Prostate gland (tissue), 2 donors: Measurements from ENCODE around the gene NCOA3. TPM values are rescaled to one million over a fixed set of nuclear protein-coding genes. Genes with fewer than 3 reads are reported as not detected.

Experiments used
- DNase-seq: peaks from one replicate; pipeline ENCODE4 v3.0.0-alpha.2; 2019; ENCODE audit warnings: low spot score
- H3K27ac ChIP-seq, 2 donors: fragments of 200-600 bp; sonication (generic); 2 replicates each; pipeline ENCODE4 v1.5.1; 2017 to 2019
- H3K27me3 ChIP-seq: fragments of 200-600 bp; sonication (generic); replicated peaks from 2 replicates; pipeline ENCODE4 v1.5.1; 2019; ENCODE audit not compliant: insufficient read depth
- H3K36me3 ChIP-seq, 2 donors: fragments of 200-600 bp; sonication (generic); 1 replicate in 1 of 2; 2 replicates in 1 of 2; pipeline versions ENCODE4 v1.5.1 to v1.8.1; 2017 to 2019
- H3K4me1 ChIP-seq: fragments of 200-600 bp; sonication (generic); replicated peaks from 2 replicates; pipeline ENCODE4 v1.5.1; 2019
- H3K4me3 ChIP-seq, 2 donors: fragments of 200-600 bp; sonication (generic); 2 replicates each; pipeline ENCODE4 v1.5.1; 2017 to 2019
- H3K9me3 ChIP-seq: fragments of 200-600 bp; sonication (generic); 2 replicates; pipeline ENCODE4 v1.5.1; 2017
- POLR2A ChIP-seq: fragments of 450-650 bp; IDR thresholded peaks from one replicate; pipeline ENCODE4 v1.6.1; 2016; ENCODE audit warnings: antibody characterized with exemption, mild to moderate bottlenecking
- POLR2AphosphoS5 ChIP-seq: sonication (generic); formaldehyde crosslinking; IDR thresholded peaks from one replicate; pipeline ENCODE4 v1.6.1; 2017; ENCODE audit warnings: antibody characterized with exemption
- WGBS: methylation state at CpG from one replicate; pipeline ENCODE4 v1.1.5; 2018; 5-methylcytosine and 5-hydroxymethylcytosine counted together
- intact Hi-C: fragments of 100-400 bp; cut with DNase I; formaldehyde crosslinking; loops from one replicate; pipeline ENCODE4 v1.14.2; 2022
- total RNA-seq, 2 donors: library from RNA; depleted of rRNA; stranded (reverse); fragments of >200 nt; gene quantifications; one replicate each; pipeline ENCODE4 v1.1.0, GENCODE V29; 2016
- TF ChIP-seq, protein P1 (sequence below), 4 experiments: fragments of 200-600 bp in 2 of 4; fragments of 450-650 bp in 2 of 4; sonication (generic) in 2 of 4; IDR thresholded peaks; 1 replicate in 3 of 4; 2 replicates in 1 of 4; pipeline ENCODE4 v1.5.1; 2016 to 2019; ENCODE audit warnings: antibody characterized with exemption in 4 of 4, mild to moderate bottlenecking in 2 of 4, moderate library complexity in 2 of 4

The NCOA3 gene
- total RNA-seq, 2 donors from 2014 or later = 21.6 to 35.6 TPM

DNA sequence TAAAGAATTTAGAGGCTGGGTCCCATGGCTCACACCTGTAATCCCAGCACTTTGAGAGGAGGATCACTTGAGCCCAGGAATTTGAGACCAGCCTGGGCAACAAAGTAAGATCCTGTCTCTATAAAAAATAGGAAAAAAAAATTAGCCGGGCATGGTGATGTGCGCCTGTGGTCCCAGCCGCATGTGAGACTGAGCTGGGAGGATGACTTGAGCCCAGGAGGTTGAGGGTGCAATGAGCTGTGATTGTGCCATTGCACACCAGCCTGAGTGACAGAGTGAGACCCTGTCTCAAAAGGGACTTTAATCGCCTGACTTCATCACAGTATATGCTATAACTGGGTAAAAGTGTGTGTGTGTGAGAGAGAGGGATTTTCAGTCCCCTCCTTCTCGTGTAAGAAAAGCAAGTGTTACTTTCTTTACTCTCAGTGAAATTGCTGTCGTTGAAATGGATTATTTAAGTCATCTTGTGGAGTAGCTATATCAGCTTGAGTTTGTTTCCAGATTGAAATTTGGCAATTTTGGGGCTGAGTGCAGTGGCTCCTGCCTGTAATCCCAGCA lies 7.5 kb downstream of the NCOA3 start:
- H3K27ac ChIP-seq = no peak overlapping the region
- intact Hi-C loops = loop anchor here (10.0 kb wide), 3 partner anchors 46 to 234 kb away; no protein-coding TSS in a partner anchor
- H3K4me1 ChIP-seq = no peaks in the 10 kb centered on the region
- H3K36me3 ChIP-seq = no peaks in the 10 kb centered on the region
- TF ChIP-seq POLR2AphosphoS5 (no peak), POLR2A (no peak)
- TF ChIP-seq, protein P1, sequence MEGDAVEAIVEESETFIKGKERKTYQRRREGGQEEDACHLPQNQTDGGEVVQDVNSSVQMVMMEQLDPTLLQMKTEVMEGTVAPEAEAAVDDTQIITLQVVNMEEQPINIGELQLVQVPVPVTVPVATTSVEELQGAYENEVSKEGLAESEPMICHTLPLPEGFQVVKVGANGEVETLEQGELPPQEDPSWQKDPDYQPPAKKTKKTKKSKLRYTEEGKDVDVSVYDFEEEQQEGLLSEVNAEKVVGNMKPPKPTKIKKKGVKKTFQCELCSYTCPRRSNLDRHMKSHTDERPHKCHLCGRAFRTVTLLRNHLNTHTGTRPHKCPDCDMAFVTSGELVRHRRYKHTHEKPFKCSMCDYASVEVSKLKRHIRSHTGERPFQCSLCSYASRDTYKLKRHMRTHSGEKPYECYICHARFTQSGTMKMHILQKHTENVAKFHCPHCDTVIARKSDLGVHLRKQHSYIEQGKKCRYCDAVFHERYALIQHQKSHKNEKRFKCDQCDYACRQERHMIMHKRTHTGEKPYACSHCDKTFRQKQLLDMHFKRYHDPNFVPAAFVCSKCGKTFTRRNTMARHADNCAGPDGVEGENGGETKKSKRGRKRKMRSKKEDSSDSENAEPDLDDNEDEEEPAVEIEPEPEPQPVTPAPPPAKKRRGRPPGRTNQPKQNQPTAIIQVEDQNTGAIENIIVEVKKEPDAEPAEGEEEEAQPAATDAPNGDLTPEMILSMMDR (IDR thresholded peaks at IDR 0.05) = no peak
- WGBS = 81% methylated on average over 6 of the region's 6 CpGs
- no peaks in the 10 kb centered on the region for H3K27me3 ChIP-seq
- H3K4me3 ChIP-seq = no peak overlapping the region
- H3K9me3 ChIP-seq = no peaks in the 10 kb centered on the region
- DNase-seq = no peak

DNA sequence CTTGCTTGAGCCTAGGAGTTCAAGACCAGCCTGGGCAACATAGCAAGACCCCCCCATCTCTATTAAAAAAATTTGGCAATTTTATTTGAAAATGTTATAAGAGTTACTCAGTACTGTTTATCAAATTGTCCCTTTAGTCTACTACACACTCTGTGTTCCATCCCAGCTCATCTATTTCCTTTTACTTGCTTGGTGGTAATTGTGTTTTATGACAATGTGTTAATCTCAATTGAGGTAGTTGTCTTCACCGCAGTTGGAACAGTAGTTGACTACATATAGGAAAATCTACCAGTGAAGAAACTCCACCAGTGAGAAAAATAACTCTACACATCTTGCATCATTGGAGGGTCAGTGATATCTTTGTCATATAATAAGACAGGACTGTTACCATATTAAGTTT lies 8.0 kb downstream of the NCOA3 start:
- no peak overlapping the region for H3K4me3 ChIP-seq
- H3K9me3 ChIP-seq = no peaks in the 10 kb centered on the region
- no peak for DNase-seq
- intact Hi-C loops = loop anchor here (10.0 kb wide), 3 partner anchors 45 to 235 kb away; no protein-coding TSS in a partner anchor
- H3K27me3 ChIP-seq = no peaks in the 10 kb centered on the region
- H3K36me3 ChIP-seq = no peaks in the 10 kb centered on the region
- H3K27ac ChIP-seq = no peak overlapping the region
- no peaks in the 10 kb centered on the region for H3K4me1 ChIP-seq
- WGBS = 97% methylated on average over 1 of the region's 1 CpG
- TF ChIP-seq, protein P1 (IDR thresholded peaks at IDR 0.05) = no peak
- no peak for TF ChIP-seq POLR2A
- TF ChIP-seq POLR2AphosphoS5 = no peak

DNA sequence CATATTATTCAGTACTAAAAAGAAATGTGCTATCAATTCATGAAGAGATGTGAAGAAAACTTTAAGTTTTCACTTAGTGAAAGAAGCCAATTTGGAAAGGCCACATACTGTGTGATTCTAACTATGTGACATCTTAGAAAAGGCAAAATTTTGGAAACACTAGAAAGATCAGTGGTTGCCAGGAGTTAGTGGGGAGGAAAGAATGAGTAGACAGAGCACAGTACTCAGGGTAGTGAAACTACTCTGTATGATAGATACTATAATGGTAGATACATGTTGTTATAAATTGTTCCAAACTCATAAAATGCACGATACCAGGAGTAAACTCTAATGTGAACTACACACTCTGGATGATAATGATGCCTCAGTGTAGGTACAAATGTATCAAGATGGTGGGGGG lies 14.2 kb downstream of the NCOA3 start:
- Histone ChIP-seq H3K27me3 (no peaks in the 10 kb centered on the region), H3K27ac (no peak overlapping the region), H3K9me3 (no peaks in the 10 kb centered on the region), H3K36me3 (no peaks in the 10 kb centered on the region), H3K4me3 (no peak overlapping the region), H3K4me1 (no peaks in the 10 kb centered on the region)
- DNase-seq = no peak
- intact Hi-C loops = no loop called here
- WGBS = 83% methylated on average over 1 of the region's 1 CpG
- TF ChIP-seq, protein P1 (IDR thresholded peaks at IDR 0.05) = no peak
- no peak for TF ChIP-seq POLR2AphosphoS5
- no peak for TF ChIP-seq POLR2A

DNA sequence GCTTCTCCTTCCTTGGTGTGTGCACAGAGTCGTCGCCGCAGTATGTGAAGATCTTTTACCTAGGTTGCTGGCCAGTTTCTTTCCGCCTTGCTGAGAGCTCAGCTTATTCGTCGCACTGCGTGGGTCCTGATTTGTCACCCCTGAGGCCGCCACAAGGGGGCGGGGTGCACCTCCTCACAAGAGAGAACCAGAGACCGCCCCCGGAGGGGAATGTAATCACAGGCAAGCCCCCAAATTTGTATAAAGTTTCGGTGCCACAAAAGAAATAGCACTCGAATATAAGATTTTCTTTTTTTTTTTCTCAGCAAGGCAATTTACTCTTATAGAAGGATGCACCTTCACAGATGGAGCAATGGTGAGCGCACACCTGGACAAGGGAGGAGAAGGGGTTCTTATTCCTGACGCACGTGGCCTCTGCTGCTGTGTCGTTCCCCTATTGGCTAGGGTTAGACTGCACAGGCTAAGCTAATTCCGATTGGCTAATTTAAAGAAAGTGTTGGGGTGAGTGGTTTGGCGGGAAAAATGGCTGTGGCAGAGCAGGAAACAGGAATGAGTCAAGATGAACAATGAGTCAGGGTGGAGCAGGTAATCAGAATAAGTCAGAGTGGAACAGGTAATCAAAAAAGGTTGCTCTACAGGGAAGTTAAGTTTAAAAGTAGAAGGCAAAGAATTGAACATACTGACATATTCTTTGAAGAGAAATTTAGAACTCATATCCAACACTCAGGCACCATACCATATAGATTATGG lies 19.5 kb downstream of the NCOA3 start:
- Histone ChIP-seq H3K4me3 (no peak overlapping the region), H3K36me3 (no peaks in the 10 kb centered on the region), H3K4me1 (no peaks in the 10 kb centered on the region), H3K9me3 (no peaks in the 10 kb centered on the region), H3K27ac (no peak overlapping the region), H3K27me3 (no peaks in the 10 kb centered on the region)
- no peak for TF ChIP-seq POLR2A
- TF ChIP-seq, protein P1 (IDR thresholded peaks at IDR 0.05) = no peak
- TF ChIP-seq POLR2AphosphoS5 = no peak
- 98% methylated on average over 19 of the region's 19 CpGs for WGBS
- no peak for DNase-seq
- intact Hi-C loops = no loop called here
